Activated CD4-positive, alpha-beta T cell treated with anti-CD3 and anti-CD28 coated beads, Interleukin-10, Interleukin-2, amounts not matched to agents 100 ng/mL and 50 ng/mL, durations not matched to agents 16 hours and 8 hours (primary cell): ENCODE results near the gene TATDN3.
"Not testable (repeated sequence)": the region's sequence is repeated elsewhere in the genome, so short reads cannot be mapped to it uniquely, and the experiment has no call there.

ENCODE experiments used
- DNase-seq: peaks from one replicate; pipeline ENCODE4 v3.0.0-alpha.2; 2020

TATDN3 gene

GRCh38 chr1:212833211-212834207 is 41.8 kb downstream of the TATDN3 start:
- peak; percentile 18 for DNase-seq

DNA sequence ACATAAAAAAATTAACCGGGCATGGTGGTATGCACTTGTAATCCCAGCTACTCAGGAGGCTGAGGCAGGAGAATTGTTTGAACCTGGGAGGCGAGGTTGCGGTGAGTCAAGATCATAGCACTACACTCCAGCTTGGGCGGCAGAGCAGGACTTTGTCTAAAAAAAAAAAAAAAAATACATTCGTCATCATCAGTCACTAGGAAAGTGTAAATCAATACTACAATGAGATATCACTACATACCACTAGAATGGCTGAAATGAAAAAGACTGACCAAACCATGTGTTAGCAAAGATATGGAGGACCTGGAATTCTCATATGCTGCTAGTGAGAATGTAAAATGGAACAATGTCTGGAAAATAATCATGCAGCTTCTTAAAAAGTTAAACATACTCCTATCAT is 46.5 kb downstream of the TATDN3 start:
- no peak for DNase-seq

DNA sequence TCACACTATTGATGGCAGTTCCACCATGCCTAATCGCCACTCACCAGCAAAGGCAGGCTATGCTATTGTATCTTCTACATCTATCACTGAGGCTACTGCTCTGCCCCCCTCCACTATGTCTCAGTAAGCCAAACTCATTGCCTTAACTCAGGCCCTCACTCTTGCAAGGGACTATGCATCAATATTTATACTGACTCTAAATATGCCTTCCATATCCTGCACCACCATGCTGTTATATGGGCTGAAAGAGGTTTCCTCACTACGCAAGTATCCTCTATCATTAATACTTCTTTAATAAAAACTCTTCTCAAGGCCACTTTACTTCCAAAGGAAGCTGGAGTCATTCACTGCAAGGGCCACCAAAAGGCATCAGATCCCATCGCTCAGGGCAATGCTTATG is 52.8 kb downstream of the TATDN3 start:
- not testable (repeated sequence) for DNase-seq

- no peak for DNase-seq
These were observed 55.9 kb downstream of the TATDN3 start, which contains the start of gene SPATA45 for GRCh38 chr1:212847549-212847948. Gene SPATA45, minus strand, starts transcription at chr1:212847649. Its CDS starts 11,500 bp downstream, at chr1:212836149.

DNA sequence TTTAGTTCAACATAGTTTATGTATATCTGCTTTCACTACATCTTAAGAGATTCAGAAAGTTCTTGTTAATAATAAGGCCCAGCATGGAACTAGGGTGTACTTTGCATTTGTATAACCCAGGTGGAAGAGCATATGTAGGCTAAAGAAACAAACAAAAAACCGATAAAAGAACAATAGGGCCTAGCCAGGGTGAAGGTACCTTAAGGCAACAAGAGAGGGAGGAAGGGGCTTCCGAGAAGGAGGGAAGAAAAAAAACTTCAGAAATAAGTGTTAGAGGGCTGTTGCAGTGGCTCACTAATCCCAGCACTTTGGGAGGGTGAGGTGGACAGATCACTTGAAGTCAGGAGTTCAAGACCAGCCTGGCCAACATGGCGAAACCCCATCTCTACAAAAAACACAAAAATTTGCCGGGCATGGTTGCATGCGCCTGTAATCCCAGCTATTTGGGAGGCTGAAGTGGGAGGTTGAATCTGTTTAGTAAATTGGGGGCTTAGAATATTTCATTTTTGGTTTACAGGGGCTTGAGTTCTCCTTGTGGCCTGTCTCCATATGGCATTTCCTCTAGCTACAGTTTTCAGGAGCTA is 60.5 kb downstream of the TATDN3 start:
- no peak for DNase-seq

GRCh38 chr1:212853658-212854057 is 62.0 kb downstream of the TATDN3 start:
- DNase-seq, result no peak

GRCh38 chr1:212856755-212857154 is 65.1 kb downstream of the TATDN3 start:
- no peak for DNase-seq

DNA sequence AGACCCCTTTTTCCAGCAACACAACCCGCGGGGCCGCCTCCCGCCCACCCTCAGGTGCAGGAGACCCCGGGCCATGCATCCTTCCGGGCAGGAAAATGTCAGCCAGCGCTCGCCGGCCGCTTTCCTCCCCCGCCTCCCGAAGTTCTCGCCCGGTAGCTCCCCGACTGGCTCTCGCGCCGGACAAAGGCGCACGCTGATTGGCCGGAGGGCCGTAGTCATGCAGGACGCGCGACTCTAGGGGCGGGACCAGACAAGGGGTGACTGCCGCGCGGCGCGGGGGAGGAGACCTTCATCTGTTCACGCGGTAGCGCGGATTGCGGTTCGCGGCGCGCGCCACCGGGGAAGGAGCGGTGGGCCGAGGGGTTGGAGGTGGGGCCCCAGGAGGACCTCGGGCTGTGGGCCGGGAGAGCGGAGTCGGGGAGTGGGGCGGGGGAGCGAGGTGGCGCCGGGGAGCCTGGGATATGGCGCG is 66.3 kb downstream of the TATDN3 start, which contains the start of gene FLVCR1:
TSS of gene FLVCR1 (plus strand) at position 284 of the 469 bp plus-strand sequence. CDS start at position 462, 178 bp downstream.
- peak; percentile 99 for DNase-seq

- peak; percentile 35 for DNase-seq
These were observed 67.0 kb downstream of the TATDN3 start for GRCh38 chr1:212858461-212859265.

DNA sequence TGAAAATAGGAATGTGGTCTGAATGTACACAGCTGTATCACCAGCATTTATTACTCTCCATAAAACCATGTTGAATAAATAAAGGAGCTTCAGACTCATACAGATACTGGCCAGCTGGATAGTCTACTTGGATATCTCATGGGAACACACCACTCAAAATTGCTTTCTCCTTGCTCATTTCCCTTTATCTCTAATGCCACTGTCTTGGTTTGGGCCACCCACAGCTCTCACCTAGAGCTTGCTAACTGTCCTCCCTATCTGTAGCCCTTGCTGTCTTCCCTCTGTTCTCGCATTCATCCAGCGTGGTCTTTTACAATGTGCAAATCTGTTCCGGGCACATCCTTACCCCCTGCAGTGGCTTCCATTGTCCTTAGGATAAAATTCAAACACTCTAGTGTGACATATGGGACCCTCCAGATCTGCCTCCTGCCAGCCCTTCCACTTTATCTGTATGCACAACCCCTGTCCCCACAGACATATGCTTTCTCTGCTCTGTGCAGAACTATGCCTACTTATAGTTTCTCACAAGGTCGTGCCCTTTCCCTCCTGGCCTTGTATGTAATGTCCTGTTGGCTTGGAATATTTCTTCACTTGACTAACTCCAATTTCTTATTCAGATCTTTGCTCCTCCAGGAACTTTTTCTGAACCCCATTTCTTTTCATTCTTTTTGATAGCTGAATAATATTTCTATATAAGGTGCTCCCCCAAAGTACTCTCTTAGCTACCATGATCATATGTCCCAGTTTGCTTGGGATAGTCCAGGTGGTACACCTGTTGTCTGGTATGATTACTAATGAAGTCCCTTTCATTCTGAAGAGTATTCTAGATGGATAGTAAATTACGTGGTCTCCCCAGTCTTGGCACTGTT is 69.3 kb downstream of the TATDN3 start:
- no peak for DNase-seq

- no peak for DNase-seq
These were observed 70.5 kb downstream of the TATDN3 start for GRCh38 chr1:212862111-212862690.

DNA sequence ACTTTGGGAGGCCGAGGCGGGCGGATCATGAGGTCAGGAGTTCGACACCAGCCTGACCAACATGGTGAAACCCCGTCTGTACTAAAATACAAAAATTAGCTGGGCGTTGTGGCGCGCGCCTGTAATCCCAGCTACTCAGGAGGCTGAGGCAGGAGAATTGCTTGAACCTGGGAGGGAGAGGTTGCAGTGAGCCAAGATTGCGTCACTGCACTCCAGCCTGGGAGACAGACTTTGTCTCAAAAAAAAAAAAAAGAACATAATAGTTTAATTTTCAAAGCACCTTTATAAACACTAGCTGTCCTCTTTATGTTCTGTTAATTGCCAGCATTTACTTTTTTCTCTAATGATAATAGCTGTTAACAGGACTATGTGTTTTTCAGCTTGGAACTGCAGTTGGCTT is 71.7 kb downstream of the TATDN3 start:
- DNase-seq, result not testable (repeated sequence)

GRCh38 chr1:212864201-212864600 is 72.5 kb downstream of the TATDN3 start:
- DNase-seq, result no peak
